ENCODE results near the gene CFD. TPM values are rescaled to one million over a fixed set of nuclear protein-coding genes. Genes with fewer than 3 reads are reported as not detected.

The CFD gene
- polyA plus RNA-seq, 1 of the 3 experiments (the other 2 are of a cell fraction), result 2.5 TPM

DNA sequence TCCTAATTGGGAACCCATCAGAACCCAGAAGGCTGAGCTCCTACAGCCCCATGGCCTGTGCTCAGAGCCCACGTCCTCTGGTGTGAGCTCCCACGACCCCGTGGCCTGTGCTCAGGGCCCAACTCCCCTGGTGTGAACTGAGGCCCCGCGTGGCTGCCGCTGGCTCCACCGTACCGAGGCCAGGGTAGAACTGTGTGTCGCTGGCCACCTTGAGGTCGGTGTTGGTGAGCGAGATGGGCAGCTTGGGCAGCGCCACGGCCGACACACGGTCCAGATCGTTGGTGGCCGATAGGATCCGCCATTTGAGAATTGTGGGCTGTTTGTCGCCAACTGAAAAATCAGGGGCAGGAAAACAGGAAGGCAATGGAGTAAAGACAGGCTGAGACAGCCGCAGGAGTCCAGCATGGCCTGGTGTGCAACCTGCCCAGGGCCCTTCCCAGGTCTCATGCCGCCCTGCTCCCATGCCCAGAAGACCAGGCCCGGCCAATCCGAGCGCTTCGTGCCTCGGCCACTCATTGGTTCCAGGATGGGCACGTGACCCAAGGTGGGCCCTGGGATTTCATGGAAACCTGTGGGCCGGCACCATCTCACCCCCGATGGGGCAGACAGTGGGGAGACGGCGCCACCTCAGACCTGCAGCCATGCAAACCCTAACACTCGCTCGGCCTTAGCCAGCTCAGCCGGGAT lies 22.1 kb downstream of the CFD start:
- POLR2A ChIA-PET, result no interaction called here
- CTCF ChIA-PET, result interaction anchor here (0.8 kb wide), 1 partner anchor 17 kb away, joined by 3 read pairs; no protein-coding TSS in a partner anchor
- H3K4me1 ChIP-seq (ENCODE audit: control insufficient read depth in 1 of 2, insufficient read depth in 2 of 2, low read depth in 1 of 2, low read length in 1 of 2), result peaks cover 0 to 12% of the 10 kb centered on the region in 2 experiments; a peak in 1 of 4 replicates
- no peak overlapping the region for H3K4me2 ChIP-seq
- no peaks in the 10 kb centered on the region for H3F3A ChIP-seq (replicated peaks; ENCODE audit: insufficient read depth)
- H3K9me3 ChIP-seq, result no peaks in the 10 kb centered on the region
- no peaks in the 10 kb centered on the region for H3K9me2 ChIP-seq
- H3K36me3 ChIP-seq (replicated peaks in 1 of 2; ENCODE audit: control insufficient read depth in 1 of 2, insufficient read depth in 2 of 2, low read length in 1 of 2), result peaks cover 7 to 59% of the 10 kb centered on the region in 2 experiments
- no peaks in the 10 kb centered on the region for H3K79me2 ChIP-seq (ENCODE audit: insufficient read depth)
- H3K27me3 ChIP-seq (ENCODE audit: insufficient read depth), result no peaks in the 10 kb centered on the region
- H3K4me3 ChIP-seq (ENCODE audit: low read depth in 2 of 2, low read length in 1 of 2), result no peak overlapping the region
- 97% methylated on average over 24 of the region's 34 CpGs for WGBS (ENCODE audit: low lambda C conversion rate)
- H3K27ac ChIP-seq (ENCODE audit: low read depth in 2 of 2, low read length in 1 of 2), result no peak overlapping the region
- H4K20me1 ChIP-seq (ENCODE audit: insufficient read depth), result no peaks in the 10 kb centered on the region
- H3K9ac ChIP-seq, result no peak overlapping the region
- TF ChIP-seq, protein P1, sequence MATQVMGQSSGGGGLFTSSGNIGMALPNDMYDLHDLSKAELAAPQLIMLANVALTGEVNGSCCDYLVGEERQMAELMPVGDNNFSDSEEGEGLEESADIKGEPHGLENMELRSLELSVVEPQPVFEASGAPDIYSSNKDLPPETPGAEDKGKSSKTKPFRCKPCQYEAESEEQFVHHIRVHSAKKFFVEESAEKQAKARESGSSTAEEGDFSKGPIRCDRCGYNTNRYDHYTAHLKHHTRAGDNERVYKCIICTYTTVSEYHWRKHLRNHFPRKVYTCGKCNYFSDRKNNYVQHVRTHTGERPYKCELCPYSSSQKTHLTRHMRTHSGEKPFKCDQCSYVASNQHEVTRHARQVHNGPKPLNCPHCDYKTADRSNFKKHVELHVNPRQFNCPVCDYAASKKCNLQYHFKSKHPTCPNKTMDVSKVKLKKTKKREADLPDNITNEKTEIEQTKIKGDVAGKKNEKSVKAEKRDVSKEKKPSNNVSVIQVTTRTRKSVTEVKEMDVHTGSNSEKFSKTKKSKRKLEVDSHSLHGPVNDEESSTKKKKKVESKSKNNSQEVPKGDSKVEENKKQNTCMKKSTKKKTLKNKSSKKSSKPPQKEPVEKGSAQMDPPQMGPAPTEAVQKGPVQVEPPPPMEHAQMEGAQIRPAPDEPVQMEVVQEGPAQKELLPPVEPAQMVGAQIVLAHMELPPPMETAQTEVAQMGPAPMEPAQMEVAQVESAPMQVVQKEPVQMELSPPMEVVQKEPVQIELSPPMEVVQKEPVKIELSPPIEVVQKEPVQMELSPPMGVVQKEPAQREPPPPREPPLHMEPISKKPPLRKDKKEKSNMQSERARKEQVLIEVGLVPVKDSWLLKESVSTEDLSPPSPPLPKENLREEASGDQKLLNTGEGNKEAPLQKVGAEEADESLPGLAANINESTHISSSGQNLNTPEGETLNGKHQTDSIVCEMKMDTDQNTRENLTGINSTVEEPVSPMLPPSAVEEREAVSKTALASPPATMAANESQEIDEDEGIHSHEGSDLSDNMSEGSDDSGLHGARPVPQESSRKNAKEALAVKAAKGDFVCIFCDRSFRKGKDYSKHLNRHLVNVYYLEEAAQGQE (IDR thresholded peaks at IDR 0.05; ENCODE audit: low read depth, low read length), result no peak
- TF ChIP-seq, protein P2, sequence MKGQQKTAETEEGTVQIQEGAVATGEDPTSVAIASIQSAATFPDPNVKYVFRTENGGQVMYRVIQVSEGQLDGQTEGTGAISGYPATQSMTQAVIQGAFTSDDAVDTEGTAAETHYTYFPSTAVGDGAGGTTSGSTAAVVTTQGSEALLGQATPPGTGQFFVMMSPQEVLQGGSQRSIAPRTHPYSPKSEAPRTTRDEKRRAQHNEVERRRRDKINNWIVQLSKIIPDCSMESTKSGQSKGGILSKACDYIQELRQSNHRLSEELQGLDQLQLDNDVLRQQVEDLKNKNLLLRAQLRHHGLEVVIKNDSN (IDR thresholded peaks at IDR 0.05; ENCODE audit: borderline replicate concordance, low read depth), result no peak
- TF ChIP-seq RCOR1 (IDR thresholded peaks at IDR 0.05; ENCODE audit: low read length), result no peak
- no peak for TF ChIP-seq NRF1 (IDR thresholded peaks at IDR 0.05; ENCODE audit: low read depth, low read length)
- TF ChIP-seq GATA2 (CRISPR knock-in tag; IDR thresholded peaks at IDR 0.05), result no peak
- TF ChIP-seq TCF12 (IDR thresholded peaks at IDR 0.05), result no peak
- no peak for TF ChIP-seq TAF1 (IDR thresholded peaks at IDR 0.05; ENCODE audit: borderline replicate concordance, low read depth, low read length)
- TF ChIP-seq YY1 (IDR thresholded peaks at IDR 0.05; ENCODE audit: low read depth), result no peak
- no peak for TF ChIP-seq RXRA (IDR thresholded peaks at IDR 0.05; ENCODE audit: borderline replicate concordance, low read depth)
- TF ChIP-seq GABPA (IDR thresholded peaks at IDR 0.05; ENCODE audit: low read depth), result no peak
- TF ChIP-seq, protein P3, sequence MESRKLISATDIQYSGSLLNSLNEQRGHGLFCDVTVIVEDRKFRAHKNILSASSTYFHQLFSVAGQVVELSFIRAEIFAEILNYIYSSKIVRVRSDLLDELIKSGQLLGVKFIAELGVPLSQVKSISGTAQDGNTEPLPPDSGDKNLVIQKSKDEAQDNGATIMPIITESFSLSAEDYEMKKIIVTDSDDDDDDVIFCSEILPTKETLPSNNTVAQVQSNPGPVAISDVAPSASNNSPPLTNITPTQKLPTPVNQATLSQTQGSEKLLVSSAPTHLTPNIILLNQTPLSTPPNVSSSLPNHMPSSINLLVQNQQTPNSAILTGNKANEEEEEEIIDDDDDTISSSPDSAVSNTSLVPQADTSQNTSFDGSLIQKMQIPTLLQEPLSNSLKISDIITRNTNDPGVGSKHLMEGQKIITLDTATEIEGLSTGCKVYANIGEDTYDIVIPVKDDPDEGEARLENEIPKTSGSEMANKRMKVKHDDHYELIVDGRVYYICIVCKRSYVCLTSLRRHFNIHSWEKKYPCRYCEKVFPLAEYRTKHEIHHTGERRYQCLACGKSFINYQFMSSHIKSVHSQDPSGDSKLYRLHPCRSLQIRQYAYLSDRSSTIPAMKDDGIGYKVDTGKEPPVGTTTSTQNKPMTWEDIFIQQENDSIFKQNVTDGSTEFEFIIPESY (IDR thresholded peaks at IDR 0.05; ENCODE audit: borderline replicate concordance, low read depth), result no peak
- TF ChIP-seq CHD2 (IDR thresholded peaks at IDR 0.05; ENCODE audit: low read length, partially characterized antibody), result no peak
- TF ChIP-seq, protein P4, sequence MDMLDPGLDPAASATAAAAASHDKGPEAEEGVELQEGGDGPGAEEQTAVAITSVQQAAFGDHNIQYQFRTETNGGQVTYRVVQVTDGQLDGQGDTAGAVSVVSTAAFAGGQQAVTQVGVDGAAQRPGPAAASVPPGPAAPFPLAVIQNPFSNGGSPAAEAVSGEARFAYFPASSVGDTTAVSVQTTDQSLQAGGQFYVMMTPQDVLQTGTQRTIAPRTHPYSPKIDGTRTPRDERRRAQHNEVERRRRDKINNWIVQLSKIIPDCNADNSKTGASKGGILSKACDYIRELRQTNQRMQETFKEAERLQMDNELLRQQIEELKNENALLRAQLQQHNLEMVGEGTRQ (IDR thresholded peaks at IDR 0.05; ENCODE audit: borderline replicate concordance, low read depth, low read length), result no peak
- TF ChIP-seq FOXJ3 (CRISPR knock-in tag; IDR thresholded peaks at IDR 0.05), result no peak
- TF ChIP-seq TEAD4 (IDR thresholded peaks at IDR 0.05; ENCODE audit: borderline replicate concordance, insufficient read depth), result no peak
- no peak for TF ChIP-seq RAD21 (IDR thresholded peaks at IDR 0.05; ENCODE audit: low read length)
- no peak for TF ChIP-seq MEF2A (IDR thresholded peaks at IDR 0.05; ENCODE audit: borderline replicate concordance, low read depth)
- TF ChIP-seq, protein P5, sequence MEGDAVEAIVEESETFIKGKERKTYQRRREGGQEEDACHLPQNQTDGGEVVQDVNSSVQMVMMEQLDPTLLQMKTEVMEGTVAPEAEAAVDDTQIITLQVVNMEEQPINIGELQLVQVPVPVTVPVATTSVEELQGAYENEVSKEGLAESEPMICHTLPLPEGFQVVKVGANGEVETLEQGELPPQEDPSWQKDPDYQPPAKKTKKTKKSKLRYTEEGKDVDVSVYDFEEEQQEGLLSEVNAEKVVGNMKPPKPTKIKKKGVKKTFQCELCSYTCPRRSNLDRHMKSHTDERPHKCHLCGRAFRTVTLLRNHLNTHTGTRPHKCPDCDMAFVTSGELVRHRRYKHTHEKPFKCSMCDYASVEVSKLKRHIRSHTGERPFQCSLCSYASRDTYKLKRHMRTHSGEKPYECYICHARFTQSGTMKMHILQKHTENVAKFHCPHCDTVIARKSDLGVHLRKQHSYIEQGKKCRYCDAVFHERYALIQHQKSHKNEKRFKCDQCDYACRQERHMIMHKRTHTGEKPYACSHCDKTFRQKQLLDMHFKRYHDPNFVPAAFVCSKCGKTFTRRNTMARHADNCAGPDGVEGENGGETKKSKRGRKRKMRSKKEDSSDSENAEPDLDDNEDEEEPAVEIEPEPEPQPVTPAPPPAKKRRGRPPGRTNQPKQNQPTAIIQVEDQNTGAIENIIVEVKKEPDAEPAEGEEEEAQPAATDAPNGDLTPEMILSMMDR (IDR thresholded peaks at IDR 0.05), result no peak
- no peak for TF ChIP-seq SIN3A (IDR thresholded peaks at IDR 0.05; ENCODE audit: borderline replicate concordance, low read depth, low read length)
- TF ChIP-seq, protein P6, sequence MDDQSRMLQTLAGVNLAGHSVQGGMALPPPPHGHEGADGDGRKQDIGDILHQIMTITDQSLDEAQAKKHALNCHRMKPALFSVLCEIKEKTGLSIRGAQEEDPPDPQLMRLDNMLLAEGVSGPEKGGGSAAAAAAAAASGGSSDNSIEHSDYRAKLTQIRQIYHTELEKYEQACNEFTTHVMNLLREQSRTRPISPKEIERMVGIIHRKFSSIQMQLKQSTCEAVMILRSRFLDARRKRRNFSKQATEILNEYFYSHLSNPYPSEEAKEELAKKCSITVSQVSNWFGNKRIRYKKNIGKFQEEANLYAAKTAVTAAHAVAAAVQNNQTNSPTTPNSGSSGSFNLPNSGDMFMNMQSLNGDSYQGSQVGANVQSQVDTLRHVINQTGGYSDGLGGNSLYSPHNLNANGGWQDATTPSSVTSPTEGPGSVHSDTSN (IDR thresholded peaks at IDR 0.05), result no peak
- H2AFZ ChIP-seq (ENCODE audit: low read depth), result no peak overlapping the region
- no peak for DNase-seq

Data from SK-N-SH (cell line).